ENCODE measurements around the gene EXOSC2. TPM values are rescaled to one million over a fixed set of nuclear protein-coding genes. Genes with fewer than 3 reads are reported as not detected.
"Not testable (repeated sequence)": the region's sequence is repeated elsewhere in the genome, so short reads cannot be mapped to it uniquely, and the experiment has no call there.

Gene EXOSC2
- total RNA-seq, 2 experiments from 2014 or later, result 77.3 to 80.5 TPM

- Mint-ChIP-seq H3K4me3 (no peak overlapping the region), H3K9me3 (no peaks in the 10 kb centered on the region), H3K27ac (no peak overlapping the region), H3K27me3 (peaks cover 8% of the 10 kb centered on the region), H3K36me3 (no peaks in the 10 kb centered on the region), H3K4me1 (ENCODE audit: low read depth) (no peaks in the 10 kb centered on the region)
- ChIA-PET CTCF (no interaction called here), POLR2A (no interaction called here)
- intact Hi-C loops (cut with micrococcal nuclease), result no loop called here
- no peak for DNase-seq
These were observed 21.1 kb upstream of the EXOSC2 start for GRCh38 chr9:130672466-130672865.

DNA sequence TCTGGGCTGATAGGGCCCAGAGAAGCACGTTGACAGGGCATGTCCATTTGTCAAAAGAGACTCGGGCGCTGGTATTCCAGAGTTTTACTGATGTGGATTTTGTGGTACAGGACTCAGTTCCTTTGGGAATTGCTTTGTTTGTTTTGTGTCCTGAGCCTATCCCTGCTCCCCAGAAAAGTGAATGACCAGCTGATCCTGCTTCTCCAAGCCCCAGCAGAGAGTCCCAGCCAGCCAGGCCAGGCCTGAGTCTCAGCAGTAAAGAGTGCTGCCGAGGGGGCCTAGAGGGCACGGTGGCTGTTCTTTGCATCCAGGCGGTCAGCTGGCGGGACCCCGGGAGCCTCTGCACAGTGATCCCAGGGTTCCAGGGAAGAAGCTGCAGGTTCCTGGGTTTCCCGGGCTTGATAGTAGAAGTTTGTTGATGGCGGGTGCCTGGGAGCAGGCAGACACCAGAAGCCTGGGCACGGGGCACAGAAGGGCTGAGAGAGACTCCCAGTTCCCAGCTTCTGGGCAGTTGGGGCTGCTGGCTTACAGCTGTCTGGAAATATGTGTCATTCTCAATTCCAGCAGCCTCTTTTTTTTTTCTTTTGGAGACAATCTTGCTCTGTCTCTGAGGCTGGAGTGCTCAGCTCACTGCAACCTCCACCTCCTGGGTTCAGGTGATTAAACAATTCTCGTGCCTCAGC lies 20.5 kb upstream of the EXOSC2 start:
- intact Hi-C loops (cut with micrococcal nuclease), result no loop called here
- ChIA-PET POLR2A (no interaction called here), CTCF (no interaction called here)
- no peak overlapping the region for H3K4me3 Mint-ChIP-seq
- DNase-seq, result no peak
- H3K27me3 Mint-ChIP-seq, result peaks cover 5% of the 10 kb centered on the region
- H3K4me1 Mint-ChIP-seq (ENCODE audit: low read depth), result no peaks in the 10 kb centered on the region
- H3K27ac Mint-ChIP-seq, result no peak overlapping the region
- H3K36me3 Mint-ChIP-seq, result no peaks in the 10 kb centered on the region
- H3K9me3 Mint-ChIP-seq, result no peaks in the 10 kb centered on the region

DNA sequence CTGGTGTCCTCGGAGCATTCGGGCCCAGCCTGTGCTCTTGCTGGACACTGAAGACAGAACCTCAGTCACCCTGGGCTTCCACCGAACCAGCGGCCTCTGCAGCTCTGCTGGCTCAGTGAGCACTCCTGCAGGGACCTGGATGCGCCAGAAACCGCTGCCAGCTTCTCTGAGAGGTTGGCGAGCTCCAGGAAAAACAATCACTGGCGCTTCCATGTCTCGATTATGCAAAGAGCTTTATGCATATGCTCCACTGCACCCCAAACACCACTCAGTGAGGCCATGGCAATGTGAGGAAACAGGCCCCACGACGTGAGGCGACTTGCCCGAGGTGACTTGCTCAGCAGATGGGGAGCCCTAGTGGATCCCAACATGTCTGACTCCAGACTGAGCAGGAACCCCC lies 18.2 kb upstream of the EXOSC2 start:
- no peaks in the 10 kb centered on the region for H3K4me1 Mint-ChIP-seq (ENCODE audit: low read depth)
- ChIA-PET POLR2A (no interaction called here), CTCF (interaction anchor here (1.1 kb wide), 1 partner anchor 215 kb away, joined by 5 read pairs; no protein-coding TSS in a partner anchor)
- no peaks in the 10 kb centered on the region for H3K9me3 Mint-ChIP-seq
- H3K4me3 Mint-ChIP-seq, result no peak overlapping the region
- H3K36me3 Mint-ChIP-seq, result no peaks in the 10 kb centered on the region
- peaks cover 6% of the 10 kb centered on the region for H3K27me3 Mint-ChIP-seq
- intact Hi-C loops (cut with micrococcal nuclease), result no loop called here
- no peak overlapping the region for H3K27ac Mint-ChIP-seq
- no peak for DNase-seq

DNA sequence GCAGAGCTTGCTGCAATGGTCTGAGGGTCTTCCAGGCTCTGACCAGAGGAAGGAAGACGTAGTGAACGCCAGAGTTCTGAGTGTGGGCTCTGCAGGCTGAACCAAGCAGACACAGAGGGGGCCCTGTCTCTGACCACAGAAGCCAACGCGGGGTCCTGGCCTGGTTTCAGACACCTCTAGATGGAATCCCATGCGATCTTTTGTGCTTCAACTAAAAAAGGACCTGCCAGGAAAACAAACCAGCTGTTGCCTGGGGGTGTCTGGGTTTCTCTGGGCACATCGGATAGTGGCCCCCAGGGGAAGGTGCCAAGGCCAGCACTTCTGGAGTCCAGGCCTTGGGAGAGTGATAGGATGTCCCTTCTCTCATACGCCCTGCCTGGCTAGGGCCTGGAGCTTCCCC lies 16.3 kb upstream of the EXOSC2 start:
- ChIA-PET POLR2A (no interaction called here), CTCF (no interaction called here)
- no peak overlapping the region for H3K4me3 Mint-ChIP-seq

DNA sequence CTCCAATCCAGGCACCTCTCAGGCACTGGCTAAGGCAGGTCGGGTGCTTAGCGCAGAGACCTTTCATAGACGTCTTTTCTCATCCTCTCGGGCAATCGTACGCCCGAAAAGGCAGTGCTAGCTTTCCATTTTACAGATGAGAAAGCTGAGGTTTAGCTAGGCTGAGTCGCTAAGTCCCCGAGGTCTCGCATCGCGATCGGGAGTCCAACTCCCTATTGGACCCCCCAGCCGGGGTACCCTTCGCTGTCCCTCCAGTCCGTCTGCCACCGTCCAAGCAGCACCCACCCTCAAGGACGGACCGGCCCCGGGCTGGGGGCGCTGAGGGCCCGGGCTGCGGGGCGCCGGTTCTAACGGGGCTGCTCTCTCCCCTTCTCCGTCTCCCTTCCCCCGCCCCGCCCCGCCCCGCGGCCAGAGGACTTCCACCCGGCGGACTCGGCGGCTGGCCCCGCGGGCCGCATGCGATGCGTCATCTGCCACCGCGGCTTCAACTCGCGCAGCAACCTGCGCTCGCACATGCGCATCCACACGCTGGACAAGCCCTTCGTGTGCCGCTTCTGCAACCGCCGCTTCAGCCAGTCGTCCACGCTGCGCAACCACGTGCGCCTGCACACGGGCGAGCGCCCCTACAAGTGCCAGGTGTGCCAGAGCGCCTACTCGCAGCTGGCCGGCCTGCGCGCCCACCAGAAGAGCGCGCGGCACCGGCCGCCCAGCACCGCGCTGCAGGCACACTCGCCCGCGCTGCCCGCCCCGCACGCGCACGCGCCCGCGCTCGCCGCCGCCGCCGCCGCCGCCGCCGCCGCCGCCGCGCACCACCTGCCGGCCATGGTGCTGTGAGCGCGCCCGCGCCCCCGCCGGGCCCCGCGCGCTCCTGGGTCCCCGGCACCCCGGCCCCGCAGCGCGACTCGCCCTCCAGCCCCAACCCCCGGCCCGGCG lies 12.5 kb upstream of the EXOSC2 start:
- POLR2A ChIA-PET, result interaction anchor here (1.7 kb wide), 1 partner anchor 12 kb away, joined by 10 read pairs; the partner anchor contains the start of gene EXOSC2
- no peak overlapping the region for H3K27ac Mint-ChIP-seq
- peaks cover 2% of the 10 kb centered on the region for H3K4me1 Mint-ChIP-seq (ENCODE audit: low read depth)
- CTCF ChIA-PET, result interaction anchor here (0.6 to 6.1 kb wide), 6 partner anchors 9 to 437 kb away, joined by 3 to 158 read pairs (median 7); no protein-coding TSS in a partner anchor
- DNase-seq, result peak; percentile 79
- H3K27me3 Mint-ChIP-seq, result peaks cover 6% of the 10 kb centered on the region
- intact Hi-C loops (cut with micrococcal nuclease), result loop anchor here (5.0 kb wide), 1 partner anchor 99 kb away; no protein-coding TSS in a partner anchor
- H3K9me3 Mint-ChIP-seq, result peaks cover 7% of the 10 kb centered on the region
- peak overlapping the region; percentile 55 for H3K4me3 Mint-ChIP-seq
- no peaks in the 10 kb centered on the region for H3K36me3 Mint-ChIP-seq

More for the DNA sequence above, 16.3 kb upstream of the EXOSC2 start:
- intact Hi-C loops (cut with micrococcal nuclease), result no loop called here
- Mint-ChIP-seq H3K27ac (no peak overlapping the region), H3K36me3 (no peaks in the 10 kb centered on the region), H3K4me1 (ENCODE audit: low read depth) (no peaks in the 10 kb centered on the region), H3K27me3 (peaks cover 6% of the 10 kb centered on the region), H3K9me3 (no peaks in the 10 kb centered on the region)
- DNase-seq, result no peak

DNA sequence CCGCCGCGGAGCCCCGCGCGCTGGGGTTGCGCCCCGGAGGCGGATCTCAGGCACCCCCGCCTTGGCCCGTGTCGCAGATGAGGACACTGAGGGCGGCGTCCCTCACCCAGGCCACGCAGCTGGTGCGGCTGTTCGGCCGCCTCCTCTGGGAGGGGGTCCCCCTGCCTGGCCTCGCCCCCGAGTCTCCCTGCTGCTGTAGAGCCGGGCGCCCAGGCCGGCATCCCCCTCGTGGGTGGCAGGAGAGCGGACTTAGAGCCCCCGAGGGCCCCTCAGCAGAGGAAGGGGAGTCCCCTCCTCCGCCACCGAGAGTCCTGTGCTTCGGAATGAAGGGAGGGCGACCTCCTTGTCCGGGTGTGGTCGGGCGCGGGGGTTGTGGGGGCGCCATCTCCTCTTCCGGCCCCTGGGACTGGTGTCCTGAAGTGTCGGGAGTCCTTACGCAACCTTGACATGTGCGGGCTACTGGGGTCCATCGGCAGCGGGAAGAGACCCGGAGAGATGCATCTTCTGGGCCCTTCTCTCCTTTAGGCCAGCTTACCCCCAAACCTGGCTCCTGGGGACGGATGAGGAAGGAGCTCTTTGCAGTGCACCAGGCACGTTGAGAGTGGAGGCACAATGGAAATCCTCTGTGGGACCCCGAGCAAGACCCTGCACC lies 11.7 kb upstream of the EXOSC2 start:
- POLR2A ChIA-PET, result interaction anchor here (0.5 to 1.7 kb wide), 3 partner anchors 12 to 648 kb away, joined by 3 to 10 read pairs (median 3); partner anchors contain the start of gene EXOSC2

DNA sequence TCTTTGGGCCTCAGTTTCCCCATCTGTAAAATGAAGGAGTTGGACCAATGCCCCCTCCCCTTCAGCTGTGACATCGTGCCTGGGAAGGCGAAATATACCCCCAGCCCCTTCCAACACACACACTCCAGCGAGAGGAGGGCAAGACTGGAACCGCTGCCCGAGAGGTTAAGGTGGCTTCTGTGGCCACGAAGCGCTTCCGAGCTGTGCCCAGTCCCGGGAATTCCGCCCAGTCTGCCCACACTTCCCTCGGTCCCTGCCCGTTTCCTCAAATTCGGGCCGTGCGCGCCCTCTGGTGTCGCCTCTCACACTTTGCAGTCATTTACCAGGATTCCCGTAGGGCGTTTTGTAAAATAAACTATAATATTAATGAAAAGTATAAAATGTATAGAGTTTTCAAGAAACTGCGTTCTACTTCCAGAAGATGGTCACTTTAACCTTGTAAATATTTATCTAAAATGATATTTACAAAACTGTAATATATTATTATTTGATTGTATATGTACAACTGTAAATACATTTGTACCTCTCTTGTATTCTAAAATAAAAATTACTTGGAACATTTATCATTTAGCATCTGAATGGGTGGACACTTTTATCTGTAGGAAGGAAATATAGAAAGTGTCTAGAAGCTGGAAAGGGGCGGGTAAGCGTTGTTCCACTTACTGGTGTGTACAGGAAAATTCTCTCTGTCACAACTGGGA lies 11.0 kb upstream of the EXOSC2 start:
- H3K4me1 Mint-ChIP-seq (ENCODE audit: low read depth), result peaks cover 5% of the 10 kb centered on the region
- CTCF ChIA-PET, result interaction anchor here (0.5 to 6.1 kb wide), 28 partner anchors 10 to 593 kb away, joined by 3 to 158 read pairs (median 4); partner anchors contain the start of genes EXOSC2 and PRDM12

More for the DNA sequence above, 11.7 kb upstream of the EXOSC2 start:
- Mint-ChIP-seq H3K27ac (no peak overlapping the region), H3K36me3 (no peaks in the 10 kb centered on the region), H3K4me1 (ENCODE audit: low read depth) (peaks cover 2% of the 10 kb centered on the region), H3K9me3 (peaks cover 7% of the 10 kb centered on the region), H3K27me3 (peaks cover 6% of the 10 kb centered on the region), H3K4me3 (peak overlapping the region; percentile 89)
- DNase-seq, result peak; percentile 35
- CTCF ChIA-PET, result interaction anchor here (0.5 to 6.1 kb wide), 23 partner anchors 10 to 234 kb away, joined by 3 to 158 read pairs (median 5); partner anchors contain the start of genes EXOSC2 and PRDM12
- intact Hi-C loops (cut with micrococcal nuclease), result loop anchor here (1.0 to 5.0 kb wide), 2 partner anchors 100 to 221 kb away; no protein-coding TSS in a partner anchor

DNA sequence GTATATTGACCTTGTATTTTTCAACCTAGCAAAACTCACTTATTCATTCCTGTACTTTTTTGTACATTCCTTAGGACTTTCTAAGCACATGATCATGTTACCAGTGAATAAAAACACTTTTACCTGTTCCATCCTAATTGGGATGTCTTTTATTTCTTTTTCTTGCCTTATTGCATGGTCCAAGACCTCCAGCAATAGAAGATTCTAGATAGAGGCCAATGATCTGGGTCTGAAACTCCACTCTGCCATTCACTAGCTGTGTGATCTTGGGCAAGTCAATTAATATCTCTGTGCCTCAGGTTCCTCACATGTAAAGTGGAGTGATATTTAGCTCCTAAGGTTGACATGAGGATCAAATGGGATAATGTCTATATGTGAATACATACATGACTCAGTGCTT lies 8.5 kb upstream of the EXOSC2 start:
- ChIA-PET POLR2A (no interaction called here), CTCF (interaction anchor here (0.9 to 6.1 kb wide), 5 partner anchors 16 to 232 kb away, joined by 3 to 158 read pairs (median 5); no protein-coding TSS in a partner anchor)
- Mint-ChIP-seq H3K27ac (no peak overlapping the region), H3K9me3 (peaks cover 7% of the 10 kb centered on the region), H3K27me3 (no peaks in the 10 kb centered on the region), H3K4me3 (no peak overlapping the region), H3K36me3 (no peaks in the 10 kb centered on the region), H3K4me1 (ENCODE audit: low read depth) (peaks cover 21% of the 10 kb centered on the region)
- no peak for DNase-seq
- intact Hi-C loops (cut with micrococcal nuclease), result no loop called here

More for the DNA sequence above, 11.0 kb upstream of the EXOSC2 start:
- POLR2A ChIA-PET, result interaction anchor here (0.5 to 1.7 kb wide), 3 partner anchors 11 to 649 kb away, joined by 3 to 10 read pairs (median 3); partner anchors contain the start of gene EXOSC2
- H3K4me3 Mint-ChIP-seq, result peak overlapping the region; percentile 89
- peaks cover 6% of the 10 kb centered on the region for H3K27me3 Mint-ChIP-seq
- H3K36me3 Mint-ChIP-seq, result no peaks in the 10 kb centered on the region
- intact Hi-C loops (cut with micrococcal nuclease), result loop anchor here (1.0 to 5.0 kb wide), 2 partner anchors 100 to 221 kb away; no protein-coding TSS in a partner anchor
- H3K9me3 Mint-ChIP-seq, result peaks cover 7% of the 10 kb centered on the region
- H3K27ac Mint-ChIP-seq, result no peak overlapping the region
- peak; percentile 71 for DNase-seq

- H3K4me3 Mint-ChIP-seq; H3K9me3 Mint-ChIP-seq; POLR2A ChIA-PET; DNase-seq; H3K27ac Mint-ChIP-seq; H3K36me3 Mint-ChIP-seq; H3K27me3 Mint-ChIP-seq; intact Hi-C loops (cut with micrococcal nuclease): not testable (repeated sequence)
- peaks cover 24% of the 10 kb centered on the region for H3K4me1 Mint-ChIP-seq (ENCODE audit: low read depth)
- CTCF ChIA-PET, result interaction anchor here (0.9 to 1.7 kb wide), 3 partner anchors 15 to 225 kb away, joined by 3 to 5 read pairs (median 4); no protein-coding TSS in a partner anchor
These were observed 7.6 kb upstream of the EXOSC2 start for GRCh38 chr9:130685945-130686344.

- intact Hi-C loops (cut with micrococcal nuclease), result no loop called here
- H3K9me3 Mint-ChIP-seq, result peaks cover 7% of the 10 kb centered on the region
- H3K4me1 Mint-ChIP-seq (ENCODE audit: low read depth), result peaks cover 24% of the 10 kb centered on the region
- H3K27ac Mint-ChIP-seq, result no peak overlapping the region
- no peaks in the 10 kb centered on the region for H3K27me3 Mint-ChIP-seq
- CTCF ChIA-PET, result interaction anchor here (0.9 to 1.4 kb wide), 3 partner anchors 13 to 227 kb away, joined by 3 to 7 read pairs (median 3); no protein-coding TSS in a partner anchor
- H3K36me3 Mint-ChIP-seq, result no peaks in the 10 kb centered on the region
- DNase-seq, result no peak
- no peak overlapping the region for H3K4me3 Mint-ChIP-seq
- POLR2A ChIA-PET, result no interaction called here
These were observed 6.0 kb upstream of the EXOSC2 start for GRCh38 chr9:130687615-130688014.

GRCh38 chr9:130688072-130688471 lies 5.5 kb upstream of the EXOSC2 start:
- Mint-ChIP-seq H3K27me3 (no peaks in the 10 kb centered on the region), H3K27ac (no peak overlapping the region), H3K4me3 (no peak overlapping the region), H3K36me3 (no peaks in the 10 kb centered on the region), H3K9me3 (peaks cover 7% of the 10 kb centered on the region), H3K4me1 (ENCODE audit: low read depth) (peaks cover 29% of the 10 kb centered on the region)
- no peak for DNase-seq
- intact Hi-C loops (cut with micrococcal nuclease), result no loop called here
- POLR2A ChIA-PET, result no interaction called here
- CTCF ChIA-PET, result interaction anchor here (0.9 to 1.4 kb wide), 2 partner anchors 12 to 24 kb away, joined by 3 to 7 read pairs; no protein-coding TSS in a partner anchor

All from activated CD4-positive, alpha-beta memory T cell treated with anti-CD3 and anti-CD28 coated beads for 36 hours (primary cell).